ENCODE measurements around the gene RELN. TPM values are rescaled to one million over a fixed set of nuclear protein-coding genes. Genes with fewer than 3 reads are reported as not detected.

RELN gene
- total RNA-seq, 1 experiment from 2014 or later: 8.0 TPM

DNA sequence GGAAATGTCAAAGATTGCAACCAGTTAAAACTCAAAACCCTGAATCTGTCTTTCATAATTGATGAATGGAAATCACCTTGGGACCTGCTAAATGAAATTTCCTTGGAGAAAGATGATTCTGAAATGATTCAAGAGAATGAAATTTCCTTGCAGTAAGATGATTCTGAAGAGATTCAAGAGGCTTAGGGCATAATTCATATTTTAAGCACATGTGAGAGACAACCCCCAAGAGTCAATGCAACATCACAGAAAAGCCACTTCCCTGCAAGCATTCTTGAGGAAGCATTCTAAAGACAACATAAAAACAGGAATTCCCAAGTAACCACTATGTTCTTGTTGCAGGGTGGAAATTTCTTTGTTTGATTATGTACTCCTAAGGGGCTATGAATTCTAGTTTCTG lies 113.7 kb downstream of the RELN start:
- no peaks in the 10 kb centered on the region for H3K9me3 ChIP-seq (ENCODE audit: low read length)
- H3K4me3 ChIP-seq (ENCODE audit: low read length): no peak overlapping the region
- no peaks in the 10 kb centered on the region for H3K36me3 ChIP-seq (ENCODE audit: low read depth, low read length)
- H3K4me1 ChIP-seq (ENCODE audit: insufficient read depth, low read length): no peaks in the 10 kb centered on the region
- no peak for ATAC-seq
- TF ChIP-seq CTCF (conservative IDR thresholded peaks at IDR 0.05; ENCODE audit: low read depth, low read length) (no peak), EZH2 (IDR thresholded peaks at IDR 0.05; ENCODE audit: low read length, unreplicated experiment) (no peak), EZH2phosphoT487 (IDR thresholded peaks at IDR 0.05; ENCODE audit: borderline replicate concordance, low read length) (no peak)
- ChIA-PET POLR2A (ENCODE audit: unreplicated experiment) (no interaction called here), CTCF (no interaction called here)
- H3F3A ChIP-seq (ENCODE audit: low read length, unreplicated experiment): no peaks in the 10 kb centered on the region
- BruUV-seq (replicated peaks): no TSS peak
- H3K27ac ChIP-seq (ENCODE audit: low read length): no peak overlapping the region
- no peaks in the 10 kb centered on the region for H3K9me2 ChIP-seq (replicated peaks; ENCODE audit: low read length)
- 0 out of 2 replicates have a peak, but pooled peaks cover 2% of the 10 kb centered on the region for H3K27me3 ChIP-seq (ENCODE audit: low read length)
- intact Hi-C loops (cut with micrococcal nuclease): no loop called here
- H3K79me2 ChIP-seq (ENCODE audit: low read length): no peaks in the 10 kb centered on the region
- H2AFZ ChIP-seq (ENCODE audit: low read length): no peak overlapping the region
- H3K4me2 ChIP-seq (ENCODE audit: low read length): no peak overlapping the region
- H3K9ac ChIP-seq (ENCODE audit: low read length): no peak overlapping the region
- no peak for DNase-seq
- no peaks in the 10 kb centered on the region for H4K20me1 ChIP-seq (ENCODE audit: low read length)

DNA sequence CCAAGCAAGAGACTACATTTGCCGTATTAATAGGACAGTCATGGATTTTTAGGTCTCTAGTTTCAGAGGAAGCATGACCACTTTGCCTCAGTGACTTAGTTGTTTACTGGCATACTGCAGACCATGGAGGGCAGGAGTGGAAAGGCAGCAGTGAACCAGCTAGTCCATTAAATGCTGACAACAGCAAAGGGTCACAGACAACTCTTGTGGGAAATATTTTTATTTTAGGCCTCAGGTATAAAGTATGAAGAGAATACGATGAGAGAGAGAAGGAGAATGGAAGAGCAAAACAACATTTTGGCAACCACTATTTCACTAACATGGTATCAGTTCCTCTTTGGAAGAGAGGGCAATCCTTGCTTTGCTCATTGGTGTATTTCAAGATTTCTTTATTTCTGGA lies 118.0 kb downstream of the RELN start:
- ATAC-seq: no peak
- no peak for TF ChIP-seq EZH2phosphoT487 (IDR thresholded peaks at IDR 0.05; ENCODE audit: borderline replicate concordance, low read length)
- no peak for TF ChIP-seq CTCF (conservative IDR thresholded peaks at IDR 0.05; ENCODE audit: low read depth, low read length)
- no peak for TF ChIP-seq EZH2 (IDR thresholded peaks at IDR 0.05; ENCODE audit: low read length, unreplicated experiment)
- no peaks in the 10 kb centered on the region for H3K79me2 ChIP-seq (ENCODE audit: low read length)
- no peaks in the 10 kb centered on the region for H4K20me1 ChIP-seq (ENCODE audit: low read length)
- no peaks in the 10 kb centered on the region for H3F3A ChIP-seq (ENCODE audit: low read length, unreplicated experiment)
- intact Hi-C loops (cut with micrococcal nuclease): no loop called here
- no peak overlapping the region for H3K9ac ChIP-seq (ENCODE audit: low read length)
- H3K4me1 ChIP-seq (ENCODE audit: insufficient read depth, low read length): no peaks in the 10 kb centered on the region
- no peak overlapping the region for H2AFZ ChIP-seq (ENCODE audit: low read length)
- no peak for DNase-seq
- BruUV-seq (replicated peaks): no TSS peak
- no peaks in the 10 kb centered on the region for H3K9me2 ChIP-seq (replicated peaks; ENCODE audit: low read length)
- no peak overlapping the region for H3K4me3 ChIP-seq (ENCODE audit: low read length)
- H3K27me3 ChIP-seq (ENCODE audit: low read length): peaks cover 18% of the 10 kb centered on the region; the same call in 1 of the 2 replicates
- no peak overlapping the region for H3K4me2 ChIP-seq (ENCODE audit: low read length)
- no peak overlapping the region for H3K27ac ChIP-seq (ENCODE audit: low read length)
- CTCF ChIA-PET: no interaction called here
- no peaks in the 10 kb centered on the region for H3K36me3 ChIP-seq (ENCODE audit: low read depth, low read length)
- H3K9me3 ChIP-seq (ENCODE audit: low read length): no peaks in the 10 kb centered on the region
- POLR2A ChIA-PET (ENCODE audit: unreplicated experiment): no interaction called here

DNA sequence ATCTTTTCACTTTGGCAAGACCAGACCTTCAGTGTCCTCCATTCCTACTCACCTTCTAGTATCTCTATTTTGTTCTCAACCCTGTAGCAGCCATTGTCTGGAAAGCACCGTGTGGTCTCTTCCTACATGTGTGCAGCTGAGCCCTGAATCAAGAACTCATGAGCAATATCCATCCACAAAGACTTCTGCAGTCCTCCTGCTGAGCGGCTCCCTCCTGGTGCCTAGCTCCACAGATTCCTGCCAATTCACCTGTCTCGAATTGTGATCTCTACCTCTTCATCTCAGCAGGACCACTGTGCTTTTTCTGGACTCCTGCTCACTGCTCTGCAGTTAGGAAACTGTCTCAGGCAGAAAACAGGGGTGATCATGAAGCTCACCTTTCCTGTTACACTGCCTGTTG lies 118.8 kb downstream of the RELN start:
- no peaks in the 10 kb centered on the region for H3K36me3 ChIP-seq (ENCODE audit: low read depth, low read length)
- no peaks in the 10 kb centered on the region for H3K9me3 ChIP-seq (ENCODE audit: low read length)
- no peaks in the 10 kb centered on the region for H3K79me2 ChIP-seq (ENCODE audit: low read length)
- no peak for ATAC-seq
- TF ChIP-seq CTCF (conservative IDR thresholded peaks at IDR 0.05; ENCODE audit: low read depth, low read length): no peak
- TF ChIP-seq EZH2phosphoT487 (IDR thresholded peaks at IDR 0.05; ENCODE audit: borderline replicate concordance, low read length): no peak
- TF ChIP-seq EZH2 (IDR thresholded peaks at IDR 0.05; ENCODE audit: low read length, unreplicated experiment): no peak
- no peak overlapping the region for H3K9ac ChIP-seq (ENCODE audit: low read length)
- H3K4me1 ChIP-seq (ENCODE audit: insufficient read depth, low read length): no peaks in the 10 kb centered on the region
- ChIA-PET POLR2A (ENCODE audit: unreplicated experiment) (no interaction called here), CTCF (no interaction called here)
- no peak overlapping the region for H3K4me2 ChIP-seq (ENCODE audit: low read length)
- H3K27ac ChIP-seq (ENCODE audit: low read length): no peak overlapping the region
- no TSS peak for BruUV-seq (replicated peaks)
- intact Hi-C loops (cut with micrococcal nuclease): no loop called here
- no peak for DNase-seq
- no peaks in the 10 kb centered on the region for H3K9me2 ChIP-seq (replicated peaks; ENCODE audit: low read length)
- H2AFZ ChIP-seq (ENCODE audit: low read length): no peak overlapping the region
- no peaks in the 10 kb centered on the region for H4K20me1 ChIP-seq (ENCODE audit: low read length)
- H3K27me3 ChIP-seq (ENCODE audit: low read length): peaks cover 18% of the 10 kb centered on the region; the same call in 1 of the 2 replicates
- no peaks in the 10 kb centered on the region for H3F3A ChIP-seq (ENCODE audit: low read length, unreplicated experiment)
- H3K4me3 ChIP-seq (ENCODE audit: low read length): no peak overlapping the region
